HG03432 (cell line): ENCODE measurements around the gene TMEM132E.

Experiments
- ATAC-seq: cut with Tn5 transposase; IDR thresholded peaks from one replicate; pipeline ENCODE4 v1.9.1; 2021; ENCODE audit warnings: mild to moderate bottlenecking, moderate library complexity; ENCODE audit not compliant: unreplicated experiment

TMEM132E gene

GRCh38 chr17:34598161-34598776 is 18.9 kb downstream of the TMEM132E start:
- no peak for ATAC-seq

GRCh38 chr17:34601416-34601815 is 22.0 kb downstream of the TMEM132E start:
- no peak for ATAC-seq

GRCh38 chr17:34603974-34604373 is 24.6 kb downstream of the TMEM132E start:
- no peak for ATAC-seq

GRCh38 chr17:34606763-34607162 is 27.4 kb downstream of the TMEM132E start:
- ATAC-seq: no peak

GRCh38 chr17:34607917-34608316 is 28.5 kb downstream of the TMEM132E start:
- ATAC-seq: no peak

- ATAC-seq: no peak
Observed at GRCh38 chr17:34609210-34609609, 29.8 kb downstream of the TMEM132E start.

- ATAC-seq: no peak
Observed at GRCh38 chr17:34610039-34610438, 30.7 kb downstream of the TMEM132E start.

GRCh38 chr17:34610506-34610905 is 31.1 kb downstream of the TMEM132E start:
- ATAC-seq: no peak

GRCh38 chr17:34613064-34614019 is 34.0 kb downstream of the TMEM132E start:
- no peak for ATAC-seq

- no peak for ATAC-seq
Observed at GRCh38 chr17:34614698-34615097, 35.3 kb downstream of the TMEM132E start.

GRCh38 chr17:34615326-34615725 is 35.9 kb downstream of the TMEM132E start:
- ATAC-seq: no peak

- ATAC-seq: no peak
Observed at GRCh38 chr17:34616148-34616547, 36.8 kb downstream of the TMEM132E start.

GRCh38 chr17:34617398-34617797 is 38.0 kb downstream of the TMEM132E start:
- ATAC-seq: no peak

- ATAC-seq: no peak
Observed at GRCh38 chr17:34619687-34620217, 40.4 kb downstream of the TMEM132E start.

GRCh38 chr17:34620458-34620857 is 41.1 kb downstream of the TMEM132E start:
- ATAC-seq: no peak

GRCh38 chr17:34622862-34623623 is 43.7 kb downstream of the TMEM132E start:
- no peak for ATAC-seq

- no peak for ATAC-seq
Observed at GRCh38 chr17:34623856-34624766, 44.7 kb downstream of the TMEM132E start.

GRCh38 chr17:34624767-34625383 is 45.5 kb downstream of the TMEM132E start:
- no peak for ATAC-seq

GRCh38 chr17:34626121-34626681 is 46.8 kb downstream of the TMEM132E start:
- no peak for ATAC-seq
